Measurements from ENCODE around the gene SLC27A4.
"Not testable (repeated sequence)": the region's sequence is repeated elsewhere in the genome, so short reads cannot be mapped to it uniquely, and the experiment has no call there.

DNA sequence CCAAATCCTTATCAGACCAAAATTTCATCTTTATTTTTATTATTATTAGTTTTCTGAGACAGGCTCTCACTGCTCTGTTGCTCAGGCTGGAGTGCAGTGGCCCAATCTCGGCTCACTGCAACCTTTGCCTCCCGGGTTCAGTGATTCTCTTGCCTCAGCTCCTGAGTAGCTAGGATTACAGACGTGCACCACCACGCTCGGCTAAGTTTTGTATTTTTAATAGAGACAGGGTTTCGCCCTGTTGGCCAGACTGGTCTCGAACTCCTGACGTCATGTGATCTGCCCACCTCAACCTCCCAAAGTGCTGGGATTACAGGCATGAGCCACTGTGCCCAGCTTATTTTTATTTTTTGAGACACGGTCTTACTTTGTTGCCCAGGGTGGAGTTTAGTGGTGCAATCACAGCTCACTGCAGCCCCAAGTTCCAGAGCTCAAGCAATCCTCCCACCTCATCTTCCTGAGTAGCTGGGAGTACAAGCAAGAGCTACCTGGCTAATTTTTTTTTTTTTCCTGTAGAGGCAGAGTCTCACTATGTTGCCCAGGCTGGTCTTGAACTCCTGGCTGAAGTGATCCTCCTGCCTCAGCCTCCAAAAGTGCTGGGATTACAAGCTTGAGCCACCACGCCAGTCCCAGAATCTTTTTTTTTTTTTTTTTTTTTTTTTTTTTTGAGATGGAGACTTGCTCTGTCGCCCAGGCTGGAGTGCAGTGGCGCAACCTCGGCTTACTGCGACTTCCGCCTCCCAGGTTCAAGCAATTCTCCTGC is 1.3 kb upstream of the SLC27A4 start:
- TF ChIP-seq, protein P1, sequence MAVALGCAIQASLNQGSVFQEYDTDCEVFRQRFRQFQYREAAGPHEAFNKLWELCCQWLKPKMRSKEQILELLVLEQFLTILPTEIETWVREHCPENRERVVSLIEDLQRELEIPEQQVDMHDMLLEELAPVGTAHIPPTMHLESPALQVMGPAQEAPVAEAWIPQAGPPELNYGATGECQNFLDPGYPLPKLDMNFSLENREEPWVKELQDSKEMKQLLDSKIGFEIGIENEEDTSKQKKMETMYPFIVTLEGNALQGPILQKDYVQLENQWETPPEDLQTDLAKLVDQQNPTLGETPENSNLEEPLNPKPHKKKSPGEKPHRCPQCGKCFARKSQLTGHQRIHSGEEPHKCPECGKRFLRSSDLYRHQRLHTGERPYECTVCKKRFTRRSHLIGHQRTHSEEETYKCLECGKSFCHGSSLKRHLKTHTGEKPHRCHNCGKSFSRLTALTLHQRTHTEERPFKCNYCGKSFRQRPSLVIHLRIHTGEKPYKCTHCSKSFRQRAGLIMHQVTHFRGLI (tag by site-specific recombination; IDR thresholded peaks at IDR 0.05): not testable (repeated sequence)
- TF ChIP-seq, protein P2, sequence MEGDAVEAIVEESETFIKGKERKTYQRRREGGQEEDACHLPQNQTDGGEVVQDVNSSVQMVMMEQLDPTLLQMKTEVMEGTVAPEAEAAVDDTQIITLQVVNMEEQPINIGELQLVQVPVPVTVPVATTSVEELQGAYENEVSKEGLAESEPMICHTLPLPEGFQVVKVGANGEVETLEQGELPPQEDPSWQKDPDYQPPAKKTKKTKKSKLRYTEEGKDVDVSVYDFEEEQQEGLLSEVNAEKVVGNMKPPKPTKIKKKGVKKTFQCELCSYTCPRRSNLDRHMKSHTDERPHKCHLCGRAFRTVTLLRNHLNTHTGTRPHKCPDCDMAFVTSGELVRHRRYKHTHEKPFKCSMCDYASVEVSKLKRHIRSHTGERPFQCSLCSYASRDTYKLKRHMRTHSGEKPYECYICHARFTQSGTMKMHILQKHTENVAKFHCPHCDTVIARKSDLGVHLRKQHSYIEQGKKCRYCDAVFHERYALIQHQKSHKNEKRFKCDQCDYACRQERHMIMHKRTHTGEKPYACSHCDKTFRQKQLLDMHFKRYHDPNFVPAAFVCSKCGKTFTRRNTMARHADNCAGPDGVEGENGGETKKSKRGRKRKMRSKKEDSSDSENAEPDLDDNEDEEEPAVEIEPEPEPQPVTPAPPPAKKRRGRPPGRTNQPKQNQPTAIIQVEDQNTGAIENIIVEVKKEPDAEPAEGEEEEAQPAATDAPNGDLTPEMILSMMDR (tag by site-specific recombination; IDR thresholded peaks at IDR 0.05): not testable (repeated sequence)
- TF ChIP-seq ZNF274 (IDR thresholded peaks at IDR 0.05; ENCODE audit: low read length); ZNF274 (tag by site-specific recombination; IDR thresholded peaks at IDR 0.05; ENCODE audit: borderline replicate concordance); ZNF335 (tag by site-specific recombination; conservative IDR thresholded peaks at IDR 0.05); YY1 (tag by site-specific recombination; IDR thresholded peaks at IDR 0.05); ZNF24 (tag by site-specific recombination; IDR thresholded peaks at IDR 0.05): not testable (repeated sequence)

All from HEK293 (cell line).